Liver (tissue), 9 donors: Measurements from ENCODE around the gene NDNF. TPM values are rescaled to one million over a fixed set of nuclear protein-coding genes. Genes with fewer than 3 reads are reported as not detected.

Experiments
- DNase-seq: peaks from one replicate; pipeline ENCODE4 v3.0.0-alpha.2; 2017; ENCODE audit warnings: low spot score
- H3K27ac ChIP-seq, 2 donors: one replicate each; pipeline ENCODE4 v1.7.0; 2013; ENCODE audit warnings: inconsistent platforms in 2 of 2, low read length in 2 of 2, control low read depth in 1 of 2, low read depth in 1 of 2, mild to moderate bottlenecking in 1 of 2
- H3K27me3 ChIP-seq, 4 donors: one replicate each; pipeline versions ENCODE4 v1.6.1 to v1.7.0; 2013; ENCODE audit warnings: low read length in 3 of 4, inconsistent platforms in 1 of 4, mild to moderate bottlenecking in 1 of 4, moderate library complexity in 1 of 4; ENCODE audit not compliant: control insufficient read depth in 4 of 4, insufficient read depth in 4 of 4
- H3K36me3 ChIP-seq, 4 donors: one replicate each; pipeline versions ENCODE4 v1.6.1 to v1.7.0; 2013; ENCODE audit warnings: low read length in 3 of 4, mild to moderate bottlenecking in 3 of 4, low read depth in 1 of 4, moderate library complexity in 1 of 4; ENCODE audit not compliant: control insufficient read depth in 4 of 4, insufficient read depth in 3 of 4
- H3K4me1 ChIP-seq, 4 donors: one replicate each; pipeline versions ENCODE4 v1.6.1 to v1.7.0; 2013; ENCODE audit warnings: low read length in 3 of 4, mild to moderate bottlenecking in 3 of 4, moderate library complexity in 1 of 4; ENCODE audit not compliant: control insufficient read depth in 4 of 4, insufficient read depth in 4 of 4
- H3K4me3 ChIP-seq, 3 donors: one replicate each; pipeline versions ENCODE4 v1.6.1 to v1.7.0; 2013; ENCODE audit warnings: low read length in 3 of 3, control low read depth in 1 of 3, low read depth in 1 of 3, mild to moderate bottlenecking in 1 of 3
- H3K9ac ChIP-seq, 2 donors: one replicate each; pipeline ENCODE4 v1.7.0; 2013; ENCODE audit warnings: low read length in 2 of 2, mild to moderate bottlenecking in 2 of 2, moderate library complexity in 2 of 2, control low read depth in 1 of 2, low read depth in 1 of 2
- H3K9me3 ChIP-seq, 4 donors: one replicate each; pipeline versions ENCODE4 v1.6.1 to v1.7.0; 2013; ENCODE audit warnings: low read length in 3 of 4; ENCODE audit not compliant: control insufficient read depth in 4 of 4
- ATF3 ChIP-seq: IDR thresholded peaks from 2 replicates; pipeline ENCODE4 v1.6.1; 2016; ENCODE audit warnings: antibody characterized with exemption
- CTCF ChIP-seq: fragments of 150-350 bp; IDR thresholded peaks from 2 replicates; pipeline ENCODE4 v1.5.1; 2017; ENCODE audit warnings: improper control_type of control experiment, low read depth, low read length; ENCODE audit not compliant: missing input control
- EGR1 ChIP-seq, 2 donors: IDR thresholded peaks; 2 replicates each; pipeline ENCODE4 v1.6.1; 2016 to 2018; ENCODE audit warnings: antibody characterized with exemption in 2 of 2, low read depth in 2 of 2
- FOXA1 ChIP-seq: IDR thresholded peaks from 2 replicates; pipeline ENCODE4 v1.6.1; 2016; ENCODE audit warnings: antibody characterized with exemption
- FOXA2 ChIP-seq: IDR thresholded peaks from 2 replicates; pipeline ENCODE4 v1.6.1; 2016; ENCODE audit warnings: antibody characterized with exemption
- GABPA ChIP-seq, 2 donors: IDR thresholded peaks in 1 of 2; conservative IDR thresholded peaks in 1 of 2; 2 replicates each; pipeline ENCODE4 v1.6.1; 2016; ENCODE audit warnings: antibody characterized with exemption in 2 of 2, mild to moderate bottlenecking in 1 of 2, moderate library complexity in 1 of 2
- HNF4A ChIP-seq, 2 donors: conservative IDR thresholded peaks; 2 replicates each; pipeline ENCODE4 v1.6.1; 2016; ENCODE audit warnings: antibody characterized with exemption in 2 of 2, mild to moderate bottlenecking in 2 of 2
- HNF4G ChIP-seq: IDR thresholded peaks from 2 replicates; pipeline ENCODE4 v1.6.1; 2016; ENCODE audit warnings: antibody characterized with exemption
- JUND ChIP-seq, 2 donors: IDR thresholded peaks; 2 replicates each; pipeline ENCODE4 v1.6.1; 2016; ENCODE audit warnings: antibody characterized with exemption in 2 of 2
- MAX ChIP-seq: IDR thresholded peaks from 2 replicates; pipeline ENCODE4 v1.6.1; 2016; ENCODE audit warnings: antibody characterized with exemption
- NR2F2 ChIP-seq: IDR thresholded peaks from 2 replicates; pipeline ENCODE4 v1.6.1; 2016; ENCODE audit warnings: antibody characterized with exemption
- RAD21 ChIP-seq, 2 donors: IDR thresholded peaks; 2 replicates each; pipeline ENCODE4 v1.6.1; 2016; ENCODE audit warnings: antibody characterized with exemption in 2 of 2, mild to moderate bottlenecking in 2 of 2
- SP1 ChIP-seq: IDR thresholded peaks from 2 replicates; pipeline ENCODE4 v1.6.1; 2018; ENCODE audit warnings: antibody characterized with exemption, mild to moderate bottlenecking
- YY1 ChIP-seq: IDR thresholded peaks from 2 replicates; pipeline ENCODE4 v1.6.1; 2016; ENCODE audit warnings: antibody characterized with exemption, mild to moderate bottlenecking
- ZBTB33 ChIP-seq: IDR thresholded peaks from 2 replicates; pipeline ENCODE4 v1.6.1; 2016; ENCODE audit warnings: antibody characterized with exemption
- WGBS: extraction: QIAGEN DNeasy Blood & Tissue Kit; methylation state at CpG from one replicate; pipeline ENCODE4 v1.1.7; 2013; 5-methylcytosine and 5-hydroxymethylcytosine counted together
- polyA plus RNA-seq, 2 donors: library from polyadenylated mRNA; stranded (reverse) in 1 of 2; unstranded in 1 of 2; fragments of 200-250 nt in 1 of 2; fragments of >200 nt in 1 of 2; fragmentation: Nextera tagmentation in 1 of 2; extraction: Ambion mirVana in 1 of 2; gene quantifications; one replicate each; pipeline versions ENCODE4 v1.2.1 to v1.2.3, GENCODE V29; 2013 to 2015
- total RNA-seq, 2 donors: library from RNA; depleted of rRNA; stranded (reverse); fragments of >200 nt; gene quantifications; one replicate each; pipeline ENCODE4 v1.2.3, GENCODE V29; 2014
- donor health status: healthy.
- donor health status: healthy.
- donor health status: healthy.
- donor health status: healthy.
- donor health status: healthy.

Gene NDNF
- total and polyA plus RNA-seq, 4 donors: 0.05 to 0.37 (median 0.13) TPM

- Histone ChIP-seq H3K36me3 (peaks cover 0 to 2% (median 0%) of the 10 kb centered on the region in 4 donors), H3K4me3 (no peak overlapping the region), H3K9ac (no peak overlapping the region), H3K9me3 (peaks cover 0 to 6% (median 2%) of the 10 kb centered on the region in 4 donors), H3K27ac (no peak overlapping the region), H3K4me1 (peaks cover 0 to 7% (median 4%) of the 10 kb centered on the region in 4 donors), H3K27me3 (peaks cover 0 to 12% (median 8%) of the 10 kb centered on the region in 4 donors)
- no peak for TF ChIP-seq RAD21 (IDR thresholded peaks at IDR 0.05)
- TF ChIP-seq GABPA (IDR thresholded peaks at IDR 0.05 in 1 of 2, conservative IDR thresholded peaks at IDR 0.05 in 1 of 2): no peak
- TF ChIP-seq NR2F2: no peak
- no peak for TF ChIP-seq FOXA2
- TF ChIP-seq CTCF: no peak
- no peak for TF ChIP-seq JUND (IDR thresholded peaks at IDR 0.05)
- no peak for TF ChIP-seq SP1
- no peak for TF ChIP-seq EGR1 (IDR thresholded peaks at IDR 0.05; ENCODE audit: low read depth in 2 of 2)
- whole genome bisulfite sequencing: 60% methylated on average over 5 of the region's 5 CpGs
- no peak for DNase-seq
Measured at GRCh38 chr4:121077496-121077895, 5.2 kb upstream of the NDNF start.

DNA sequence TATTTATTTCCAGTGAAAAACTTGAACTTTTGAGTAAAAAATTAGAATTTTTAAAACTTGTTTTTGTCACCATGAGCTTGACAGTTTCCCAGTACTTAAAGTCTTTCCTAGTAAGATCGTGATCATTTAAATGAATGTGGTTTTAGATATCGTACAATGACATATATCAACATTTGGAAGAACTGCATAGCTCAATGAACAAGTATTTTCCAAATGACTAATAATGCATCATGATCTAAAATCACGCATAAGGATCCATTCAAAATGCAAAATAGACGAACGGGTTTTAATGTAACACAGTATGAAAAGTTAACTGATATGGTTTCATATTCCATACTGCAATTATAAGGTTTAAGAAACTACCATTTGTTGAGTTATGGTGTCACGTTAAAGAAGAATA, 4.1 kb upstream of the NDNF start:
- no peak overlapping the region for H3K9ac ChIP-seq
- peaks cover 0 to 6% (median 2%) of the 10 kb centered on the region in 4 donors for H3K9me3 ChIP-seq
- H3K27ac ChIP-seq: no peak overlapping the region
- H3K4me1 ChIP-seq: peaks cover 3 to 17% (median 11%) of the 10 kb centered on the region in 4 donors
- DNase-seq: no peak
- 70% methylated on average over 6 of the region's 6 CpGs for WGBS
- no peak for TF ChIP-seq CTCF
- no peak for TF ChIP-seq FOXA2
- peaks cover 0 to 2% (median 0%) of the 10 kb centered on the region in 4 donors for H3K36me3 ChIP-seq
- peaks cover 0 to 13% (median 8%) of the 10 kb centered on the region in 4 donors for H3K27me3 ChIP-seq
- no peak overlapping the region for H3K4me3 ChIP-seq

GRCh38 chr4:121073672-121074381, 1.5 kb upstream of the NDNF start:
- H3K9ac ChIP-seq: no peak overlapping the region
- peaks cover 0 to 19% (median 13%) of the 10 kb centered on the region in 4 donors for H3K27me3 ChIP-seq

More at GRCh38 chr4:121073672-121074381, 1.5 kb upstream of the NDNF start:
- Histone ChIP-seq H3K9me3 (no peaks in the 10 kb centered on the region), H3K4me1 (peaks cover 8 to 25% (median 20%) of the 10 kb centered on the region in 4 donors), H3K4me3 (no peak overlapping the region), H3K36me3 (no peaks in the 10 kb centered on the region), H3K27ac (no peak overlapping the region)
- DNase-seq: no peak
- no peak for TF ChIP-seq ATF3
- TF ChIP-seq FOXA2: no peak
- TF ChIP-seq YY1: no peak
- TF ChIP-seq HNF4A (conservative IDR thresholded peaks at IDR 0.05): no peak
- no peak for TF ChIP-seq RAD21 (IDR thresholded peaks at IDR 0.05)
- TF ChIP-seq JUND (IDR thresholded peaks at IDR 0.05): no peak
- TF ChIP-seq SP1: no peak
- no peak for TF ChIP-seq HNF4G
- no peak for TF ChIP-seq EGR1 (IDR thresholded peaks at IDR 0.05; ENCODE audit: low read depth in 2 of 2)
- TF ChIP-seq FOXA1: no peak
- no peak for TF ChIP-seq MAX
- TF ChIP-seq ZBTB33: no peak
- WGBS: 33% methylated on average over 5 of the region's 5 CpGs
